KMS-11 (cell line): ENCODE measurements around the gene ZFYVE19.

Source experiments
- H2AFZ ChIP-seq: fragments of 200-600 bp; sonication (generic); 2 replicates; pipeline ENCODE4 v1.6.1; 2016; ENCODE audit warnings: antibody characterized with exemption, mixed run types, low read depth
- H3K27ac ChIP-seq: fragments of 200-600 bp; sonication (generic); 2 replicates; pipeline ENCODE4 v1.6.1; 2016; ENCODE audit warnings: mild to moderate bottlenecking, mixed run types
- H3K27me3 ChIP-seq: fragments of 200-600 bp; sonication (generic); 2 replicates; pipeline ENCODE4 v1.6.1; 2017; ENCODE audit warnings: mild to moderate bottlenecking, low read depth, mixed run types, moderate library complexity; ENCODE audit not compliant: insufficient read depth
- H3K36me3 ChIP-seq: fragments of 200-600 bp; sonication (generic); 2 replicates; pipeline ENCODE4 v1.6.1; 2017; ENCODE audit warnings: mild to moderate bottlenecking, mixed run types; ENCODE audit not compliant: insufficient read depth
- H3K4me1 ChIP-seq: fragments of 200-600 bp; sonication (generic); 2 replicates; pipeline ENCODE4 v1.6.1; 2016; ENCODE audit warnings: mild to moderate bottlenecking, low read depth, mixed run types; ENCODE audit not compliant: poor library complexity, severe bottlenecking
- H3K4me2 ChIP-seq: fragments of 200-600 bp; sonication (generic); 2 replicates; pipeline ENCODE4 v1.7.0; 2016; ENCODE audit warnings: mild to moderate bottlenecking, mixed run types
- H3K4me3 ChIP-seq: fragments of 200-600 bp; sonication (generic); IDR thresholded peaks from 2 replicates; pipeline ENCODE4 v1.6.1; 2017; ENCODE audit warnings: low read depth, low read length, mixed read lengths; ENCODE audit not compliant: insufficient read depth
- H3K79me2 ChIP-seq: fragments of 200-600 bp; sonication (generic); 2 replicates; pipeline ENCODE4 v1.6.1; 2016; ENCODE audit warnings: low read depth, mixed run types; ENCODE audit not compliant: insufficient read depth
- H3K9ac ChIP-seq: fragments of 200-600 bp; sonication (generic); 2 replicates; pipeline ENCODE4 v1.6.1; 2016; ENCODE audit warnings: mild to moderate bottlenecking, mixed run types
- H4K20me1 ChIP-seq: fragments of 200-600 bp; sonication (generic); 2 replicates; pipeline ENCODE4 v1.6.1; 2016; ENCODE audit warnings: mild to moderate bottlenecking, mixed run types; ENCODE audit not compliant: insufficient read depth
- CTCF ChIP-seq: fragments of 200-600 bp; sonication (generic); conservative IDR thresholded peaks from 2 replicates; pipeline ENCODE4 v1.6.1; 2017; ENCODE audit warnings: low read depth, mild to moderate bottlenecking, antibody characterized with exemption, low read length, moderate library complexity, mixed read lengths

The ZFYVE19 gene

GRCh38 chr15:40763801-40764628 lies 42.9 kb upstream of the ZFYVE19 start, which contains the start of gene GCHFR:
Gene GCHFR (plus strand): TSS chr15:40764068. CDS start chr15:40764181, 113 bp downstream.
- Histone ChIP-seq H3K79me2 (no peaks in the 10 kb centered on the region), H3K27me3 (peaks cover 14% of the 10 kb centered on the region), H3K4me1 (peaks cover 32% of the 10 kb centered on the region), H3K36me3 (no peaks in the 10 kb centered on the region), H2AFZ (peak within 1 kb of the TSS; percentile 81), H3K4me2 (peak within 1 kb of the TSS; percentile 86), H3K4me3 (no peak within 1 kb of the TSS), H3K27ac (no peak within 1 kb of the TSS), H3K9ac (peak within 1 kb of the TSS; percentile 42; the same call in 1 of the 2 replicates), H4K20me1 (no peaks in the 10 kb centered on the region)
- peak; percentile 27; the same call in 1 of the 2 replicates for TF ChIP-seq CTCF

GRCh38 chr15:40764629-40765103 lies 42.2 kb upstream of the ZFYVE19 start:
- H3K27ac ChIP-seq, result no peak overlapping the region
- H3K79me2 ChIP-seq, result no peaks in the 10 kb centered on the region
- peaks cover 14% of the 10 kb centered on the region for H3K27me3 ChIP-seq
- no peaks in the 10 kb centered on the region for H3K36me3 ChIP-seq
- peak overlapping the region; percentile 81; the same call in 1 of the 2 replicates for H2AFZ ChIP-seq
- H3K4me2 ChIP-seq, result peak overlapping the region; percentile 86
- peak overlapping the region; percentile 42; the same call in 1 of the 2 replicates for H3K9ac ChIP-seq
- H3K4me3 ChIP-seq, result no peak overlapping the region
- no peak for TF ChIP-seq CTCF
- H3K4me1 ChIP-seq, result peaks cover 32% of the 10 kb centered on the region
- H4K20me1 ChIP-seq, result no peaks in the 10 kb centered on the region

GRCh38 chr15:40766194-40766815 lies 40.6 kb upstream of the ZFYVE19 start:
- Histone ChIP-seq H2AFZ (no peak overlapping the region), H3K4me1 (peaks cover 32% of the 10 kb centered on the region), H3K79me2 (no peaks in the 10 kb centered on the region), H3K36me3 (no peaks in the 10 kb centered on the region), H4K20me1 (no peaks in the 10 kb centered on the region), H3K4me2 (peak overlapping the region; percentile 86), H3K27ac (no peak overlapping the region), H3K4me3 (no peak overlapping the region), H3K27me3 (peaks cover 14% of the 10 kb centered on the region), H3K9ac (no peak overlapping the region)
- TF ChIP-seq CTCF, result no peak

GRCh38 chr15:40766906-40767837 lies 39.7 kb upstream of the ZFYVE19 start:
- no peak for TF ChIP-seq CTCF
- Histone ChIP-seq H3K36me3 (no peaks in the 10 kb centered on the region), H3K4me2 (no peak overlapping the region; the same call in 1 of the 2 replicates), H3K4me3 (no peak overlapping the region), H4K20me1 (no peaks in the 10 kb centered on the region), H3K79me2 (no peaks in the 10 kb centered on the region), H3K27me3 (peaks cover 14% of the 10 kb centered on the region), H3K27ac (no peak overlapping the region), H3K9ac (no peak overlapping the region), H2AFZ (no peak overlapping the region), H3K4me1 (peaks cover 32% of the 10 kb centered on the region)
